Body of pancreas (tissue), 4 donors: Measurements from ENCODE around the gene MFAP4. TPM values are rescaled to one million over a fixed set of nuclear protein-coding genes. Genes with fewer than 3 reads are reported as not detected.
A peak's percentile ranks its signal among the peaks of the same experiment; 100 is the strongest.

ENCODE experiments used
- ATAC-seq: fragments of 150-250 bp; one replicate; pipeline ENCODE4 v1.9.1; 2016
- DNase-seq, 4 donors: peaks; one replicate each; pipeline ENCODE4 v3.0.0-alpha.2; 2019
- H3K27ac ChIP-seq, 4 donors: fragments of 200-600 bp; sonication (generic); 1 replicate in 3 of 4; 2 replicates in 1 of 4; pipeline versions ENCODE4 v1.5.1 to v1.6.1; 2016 to 2019; ENCODE audit warnings: mild to moderate bottlenecking in 1 of 4, mixed read lengths in 1 of 4, moderate library complexity in 1 of 4
- H3K27me3 ChIP-seq, 2 donors: fragments of 200-600 bp; sonication (generic); one replicate each; pipeline ENCODE4 v1.6.0; 2016; ENCODE audit warnings: mild to moderate bottlenecking in 1 of 2
- H3K36me3 ChIP-seq, 2 donors: fragments of 200-600 bp; sonication (generic); replicated peaks in 1 of 2; 2 replicates each; pipeline ENCODE4 v1.5.1; 2016; ENCODE audit warnings: low read depth in 2 of 2; ENCODE audit not compliant: insufficient read depth in 1 of 2
- H3K4me1 ChIP-seq: fragments of 200-600 bp; sonication (generic); one replicate; pipeline ENCODE4 v1.6.0; 2016
- H3K4me3 ChIP-seq, 2 donors: fragments of 200-600 bp; sonication (generic); 1 replicate in 1 of 2; 2 replicates in 1 of 2; pipeline ENCODE4 v1.5.1; 2016 to 2019
- H3K9me3 ChIP-seq, 3 donors: fragments of 200-600 bp; sonication (generic); 1 replicate in 2 of 3; 2 replicates in 1 of 3; pipeline ENCODE4 v1.5.1; 2016
- CTCF ChIP-seq, 7 experiments: fragments of 450-650 bp in 4 of 7; fragments of 200-600 bp in 3 of 7; sonication (generic) in 3 of 7; IDR thresholded peaks; one replicate each; pipeline ENCODE4 v1.5.1; 2016 to 2019; ENCODE audit warnings: antibody characterized with exemption in 7 of 7
- POLR2A ChIP-seq, 3 donors: fragments of 450-650 bp; IDR thresholded peaks; one replicate each; pipeline ENCODE4 v1.6.1; 2016; ENCODE audit warnings: antibody characterized with exemption in 3 of 3, mild to moderate bottlenecking in 2 of 3
- WGBS, 2 donors: methylation state at CpG; one replicate each; pipeline ENCODE4 v1.1.5; 2017; 5-methylcytosine and 5-hydroxymethylcytosine counted together
- intact Hi-C: fragments of 100-400 bp; cut with DNase I; formaldehyde crosslinking; loops from one replicate; pipeline ENCODE4 v1.15.1; 2023
- total RNA-seq, 2 donors: library from RNA; depleted of rRNA; stranded (reverse); fragments of >200 nt; gene quantifications; one replicate each; pipeline ENCODE4 v1.1.0, GENCODE V29; 2016

Gene MFAP4, protein sequence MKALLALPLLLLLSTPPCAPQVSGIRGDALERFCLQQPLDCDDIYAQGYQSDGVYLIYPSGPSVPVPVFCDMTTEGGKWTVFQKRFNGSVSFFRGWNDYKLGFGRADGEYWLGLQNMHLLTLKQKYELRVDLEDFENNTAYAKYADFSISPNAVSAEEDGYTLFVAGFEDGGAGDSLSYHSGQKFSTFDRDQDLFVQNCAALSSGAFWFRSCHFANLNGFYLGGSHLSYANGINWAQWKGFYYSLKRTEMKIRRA
- total RNA-seq, result 10 to 100 TPM; 25.7 to 35.3 TPM

- ATAC-seq, result peak; percentile 41
- Histone ChIP-seq H3K27me3 (no peaks in the 10 kb centered on the region), H3K4me1 (no peaks in the 10 kb centered on the region), H3K9me3 (no peaks in the 10 kb centered on the region), H3K27ac (peak within 1 kb of the TSS in 3 of 4 donors; percentile 34 to 54 (median 54)), H3K4me3 (no peak within 1 kb of the TSS), H3K36me3 (peaks cover 0 to 8% of the 10 kb centered on the region in 2 donors)
- TF ChIP-seq CTCF (IDR thresholded peaks at IDR 0.05) (no peak), POLR2A (IDR thresholded peaks at IDR 0.05) (no peak)
- 18 to 36% methylated on average over 16 to 21 of the region's 22 CpGs for WGBS, 2 donors
- peak in 3 of 4 donors; percentile 35 to 55 (median 54) for DNase-seq
- intact Hi-C loops, result no loop called here
Measured at GRCh38 chr17:19386974-19387920, at the start of gene MFAP4. TSS of gene MFAP4 (minus strand) at chr17:19387190. CDS start at chr17:19387155, 35 bp downstream.

- ATAC-seq (no peak), DNase-seq (no peak)
- intact Hi-C loops, result no loop called here
- no peak for TF ChIP-seq CTCF (IDR thresholded peaks at IDR 0.05)
- TF ChIP-seq POLR2A (IDR thresholded peaks at IDR 0.05), result no peak
- H3K4me1 ChIP-seq, result no peaks in the 10 kb centered on the region
- no peak overlapping the region for H3K4me3 ChIP-seq
- H3K27ac ChIP-seq, result no peak overlapping the region
- 71 to 72% methylated on average over 2 of the region's 2 CpGs for WGBS, 2 donors
- no peaks in the 10 kb centered on the region for H3K36me3 ChIP-seq
- H3K27me3 ChIP-seq, result no peaks in the 10 kb centered on the region
- H3K9me3 ChIP-seq, result no peaks in the 10 kb centered on the region
Measured at GRCh38 chr17:19433727-19434340, 46.8 kb upstream of the MFAP4 start.

GRCh38 chr17:19433255-19433654 lies 46.3 kb upstream of the MFAP4 start:
- TF ChIP-seq POLR2A (IDR thresholded peaks at IDR 0.05) (no peak), CTCF (IDR thresholded peaks at IDR 0.05) (no peak)
- no peaks in the 10 kb centered on the region for H3K9me3 ChIP-seq
- H3K4me3 ChIP-seq, result no peak overlapping the region
- H3K36me3 ChIP-seq, result no peaks in the 10 kb centered on the region
- 61 to 74% methylated on average over 5 of the region's 5 CpGs for WGBS, 2 donors
- intact Hi-C loops, result no loop called here
- H3K4me1 ChIP-seq, result no peaks in the 10 kb centered on the region
- ATAC-seq (no peak), DNase-seq (no peak)
- no peak overlapping the region for H3K27ac ChIP-seq
- H3K27me3 ChIP-seq, result no peaks in the 10 kb centered on the region

DNA sequence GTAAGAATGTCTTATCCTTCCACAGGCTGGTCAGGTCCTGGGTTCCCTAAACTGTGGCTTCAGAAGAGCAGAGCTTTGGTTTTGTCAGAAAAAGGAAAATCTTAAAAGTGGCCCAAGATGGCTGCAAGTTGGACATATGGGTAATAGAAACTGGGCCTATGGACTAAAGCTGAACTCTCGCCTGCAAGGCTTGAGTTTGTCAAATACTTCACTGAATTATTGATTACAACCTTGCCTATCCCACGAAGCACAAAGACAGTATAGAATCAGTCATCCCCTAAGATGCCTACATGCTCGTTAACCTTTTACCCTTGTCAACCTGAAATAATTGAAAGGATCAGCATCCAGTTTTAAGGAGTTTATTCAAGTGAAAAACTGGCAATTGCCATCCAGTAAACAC lies 44.7 kb upstream of the MFAP4 start:
- Histone ChIP-seq H3K9me3 (no peaks in the 10 kb centered on the region), H3K4me1 (no peaks in the 10 kb centered on the region), H3K36me3 (no peaks in the 10 kb centered on the region), H3K4me3 (no peak overlapping the region), H3K27ac (no peak overlapping the region), H3K27me3 (no peaks in the 10 kb centered on the region)
- ATAC-seq (no peak), DNase-seq (no peak)
- WGBS, 2 donors, result 63 to 66% methylated on average over 3 of the region's 3 CpGs
- no peak for TF ChIP-seq POLR2A (IDR thresholded peaks at IDR 0.05)
- no peak for TF ChIP-seq CTCF (IDR thresholded peaks at IDR 0.05)
- intact Hi-C loops, result no loop called here
